ENCODE measurements around the gene NMRK1.

The NMRK1 gene

DNA sequence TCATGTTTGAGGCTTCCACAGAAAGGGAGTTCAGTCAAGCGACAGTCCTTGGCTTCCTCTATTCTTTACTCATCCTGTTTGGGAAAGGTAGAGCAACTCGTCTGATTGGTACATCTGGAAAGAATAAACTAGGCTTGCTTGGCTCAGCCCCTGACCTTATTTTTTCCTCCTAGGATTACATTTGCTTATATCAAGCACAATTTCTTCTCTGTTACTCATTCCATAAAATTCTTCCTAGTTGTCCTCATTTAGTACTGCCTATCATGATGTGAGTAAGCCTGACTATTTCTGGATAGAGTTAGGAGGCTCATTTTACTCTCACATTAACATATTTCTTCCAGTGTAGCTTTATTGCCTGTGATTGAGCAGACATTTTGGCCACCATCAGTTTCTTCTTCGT is 48.9 kb downstream of the NMRK1 start:
- Histone ChIP-seq H3K27me3 (replicated peaks; ENCODE audit: control insufficient read depth, insufficient read depth, low read length, poor library complexity, severe bottlenecking) (no peaks in the 10 kb centered on the region), H3K36me3 (ENCODE audit: control insufficient read depth, insufficient read depth, low read length) (no peaks in the 10 kb centered on the region), H3K27ac (ENCODE audit: insufficient read depth, low read length, poor library complexity, severe bottlenecking) (no peak overlapping the region), H3K4me3 (ENCODE audit: insufficient read depth, low read depth, low read length, poor library complexity, severe bottlenecking) (no peak overlapping the region), H3K4me1 (ENCODE audit: control insufficient read depth, insufficient read depth, low read length, poor library complexity, severe bottlenecking) (no peaks in the 10 kb centered on the region), H3K9me3 (ENCODE audit: control insufficient read depth, low read length) (no peaks in the 10 kb centered on the region)
- no peak for DNase-seq

DNA sequence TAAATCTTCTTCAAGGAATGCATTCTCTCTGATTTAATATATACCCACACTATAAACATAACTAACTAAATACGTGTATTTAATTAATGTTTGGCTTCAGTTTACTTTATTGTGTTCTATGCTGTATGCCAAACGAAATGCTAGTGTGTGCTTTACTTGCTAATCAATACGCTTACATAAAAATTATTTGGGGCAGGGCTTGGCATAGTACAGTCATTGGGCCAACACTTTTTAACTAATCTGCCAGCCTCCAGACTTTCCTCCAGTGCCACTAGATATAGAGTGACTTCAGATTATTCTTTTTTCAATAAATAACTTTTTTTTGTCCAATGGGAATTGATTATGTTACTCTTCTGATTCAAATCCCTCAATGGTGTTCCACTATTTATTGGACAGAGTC is 51.2 kb downstream of the NMRK1 start:
- Histone ChIP-seq H3K9me3 (ENCODE audit: control insufficient read depth, low read length) (no peaks in the 10 kb centered on the region), H3K36me3 (ENCODE audit: control insufficient read depth, insufficient read depth, low read length) (no peaks in the 10 kb centered on the region), H3K27ac (ENCODE audit: insufficient read depth, low read length, poor library complexity, severe bottlenecking) (no peak overlapping the region), H3K4me3 (ENCODE audit: insufficient read depth, low read depth, low read length, poor library complexity, severe bottlenecking) (no peak overlapping the region), H3K4me1 (ENCODE audit: control insufficient read depth, insufficient read depth, low read length, poor library complexity, severe bottlenecking) (no peaks in the 10 kb centered on the region), H3K27me3 (replicated peaks; ENCODE audit: control insufficient read depth, insufficient read depth, low read length, poor library complexity, severe bottlenecking) (no peaks in the 10 kb centered on the region)
- no peak for DNase-seq

DNA sequence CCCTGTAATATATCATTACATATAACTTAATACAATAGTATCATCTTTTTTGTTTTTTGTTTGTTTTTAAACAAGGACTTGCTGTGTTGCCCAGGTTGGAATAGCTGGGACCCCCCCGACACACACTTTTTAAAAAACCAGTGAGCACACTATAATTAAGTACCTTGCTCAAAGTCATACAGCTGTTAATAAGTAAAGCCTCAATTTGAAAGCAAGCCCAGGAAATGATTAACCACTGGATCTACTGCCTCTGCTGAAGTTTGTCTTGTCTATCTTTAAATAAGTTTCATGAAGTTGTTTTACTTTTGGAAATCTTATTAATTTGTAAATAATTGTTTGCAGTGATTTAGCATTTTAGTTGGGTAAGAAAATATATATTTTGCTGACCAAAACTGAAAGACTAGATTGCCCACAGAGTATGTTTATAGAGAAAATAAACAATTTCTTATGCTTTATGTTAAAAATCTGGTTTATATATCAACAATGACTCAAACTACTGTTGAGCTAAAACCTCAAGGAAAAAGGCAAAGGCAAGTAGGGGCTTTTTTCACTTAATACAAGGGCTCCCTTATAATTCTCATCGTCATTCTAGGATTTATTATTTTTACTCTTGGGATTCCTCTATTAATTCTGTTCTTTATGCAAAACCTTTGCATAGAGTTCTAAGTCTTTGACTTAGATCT is 54.0 kb downstream of the NMRK1 start:
- Histone ChIP-seq H3K4me1 (ENCODE audit: control insufficient read depth, insufficient read depth, low read length, poor library complexity, severe bottlenecking) (peaks cover under 1% of the 10 kb centered on the region), H3K9me3 (ENCODE audit: control insufficient read depth, low read length) (no peaks in the 10 kb centered on the region), H3K36me3 (ENCODE audit: control insufficient read depth, insufficient read depth, low read length) (no peaks in the 10 kb centered on the region), H3K27me3 (replicated peaks; ENCODE audit: control insufficient read depth, insufficient read depth, low read length, poor library complexity, severe bottlenecking) (no peaks in the 10 kb centered on the region), H3K27ac (ENCODE audit: insufficient read depth, low read length, poor library complexity, severe bottlenecking) (no peak overlapping the region), H3K4me3 (ENCODE audit: insufficient read depth, low read depth, low read length, poor library complexity, severe bottlenecking) (no peak overlapping the region)
- no peak for DNase-seq

DNA sequence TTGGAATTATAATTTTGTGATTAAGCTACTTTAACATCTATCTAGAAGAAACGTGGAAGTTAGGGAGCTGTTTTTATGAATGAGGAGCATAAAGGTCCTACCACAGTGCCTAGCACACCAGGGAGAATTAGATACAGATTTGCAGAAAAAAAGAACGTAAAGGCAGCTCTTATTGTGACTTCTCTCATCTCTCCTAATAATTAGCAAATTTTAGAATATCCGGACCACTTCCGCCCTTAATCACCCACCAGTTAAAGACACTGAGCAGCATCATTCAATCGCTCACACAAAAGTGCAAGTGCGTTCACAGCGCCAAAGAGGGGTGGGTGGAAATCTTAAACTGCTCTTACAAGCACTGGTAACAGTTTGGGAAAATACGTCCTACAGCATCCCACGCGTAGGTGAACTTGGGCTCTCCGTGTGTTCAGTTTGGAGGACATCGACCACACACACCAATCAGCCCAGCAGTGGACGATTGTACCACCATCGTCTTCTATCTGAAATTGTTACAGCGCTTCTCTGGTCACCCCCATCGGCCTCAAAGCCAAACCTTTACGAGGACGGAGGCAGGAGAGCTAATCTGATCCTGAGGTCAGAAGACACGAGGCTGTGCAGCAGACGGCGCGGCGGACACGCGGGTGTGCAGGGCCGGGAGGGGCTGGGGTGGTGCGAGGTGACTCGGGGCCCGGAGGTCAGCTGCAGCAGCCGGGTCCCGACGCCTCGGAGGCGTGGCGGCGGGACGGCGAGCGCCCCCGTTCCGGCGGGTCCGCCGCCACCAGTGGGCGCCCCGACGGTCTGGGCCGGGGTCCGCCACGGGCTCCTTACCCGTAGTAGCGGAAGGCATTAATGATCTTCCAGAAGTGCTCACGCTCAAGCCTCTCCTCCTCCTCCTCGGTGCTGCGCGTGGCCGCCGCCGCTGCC is 60.5 kb downstream of the NMRK1 start:
- no peaks in the 10 kb centered on the region for H3K36me3 ChIP-seq (ENCODE audit: control insufficient read depth, insufficient read depth, low read length)
- peak overlapping the region; percentile 73 for H3K4me3 ChIP-seq (ENCODE audit: insufficient read depth, low read depth, low read length, poor library complexity, severe bottlenecking)

DNA sequence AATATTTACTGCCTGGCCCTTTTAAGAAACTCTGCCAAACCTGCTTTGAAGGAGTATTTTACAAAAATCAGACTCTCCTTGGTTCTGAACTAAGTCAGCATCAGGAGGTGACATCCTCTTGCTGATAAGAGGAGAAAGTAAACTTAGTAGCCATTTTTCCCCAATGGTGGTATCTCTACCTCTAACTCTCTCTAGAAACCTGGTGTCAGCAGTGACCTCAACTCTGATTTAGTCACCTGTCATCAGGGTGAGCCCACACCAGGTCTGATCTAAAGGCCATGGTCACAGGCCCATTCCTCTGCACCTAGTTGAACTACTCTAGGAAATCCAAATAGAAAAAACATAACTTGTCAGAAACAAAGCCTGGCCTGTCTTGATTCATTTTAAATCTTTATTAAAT is 64.1 kb downstream of the NMRK1 start:
- no peaks in the 10 kb centered on the region for H3K36me3 ChIP-seq (ENCODE audit: control insufficient read depth, insufficient read depth, low read length)
- no peak for DNase-seq
- H3K4me1 ChIP-seq (ENCODE audit: control insufficient read depth, insufficient read depth, low read length, poor library complexity, severe bottlenecking): peaks cover 22% of the 10 kb centered on the region
- no peaks in the 10 kb centered on the region for H3K9me3 ChIP-seq (ENCODE audit: control insufficient read depth, low read length)
- no peak overlapping the region for H3K27ac ChIP-seq (ENCODE audit: insufficient read depth, low read length, poor library complexity, severe bottlenecking)
- no peaks in the 10 kb centered on the region for H3K27me3 ChIP-seq (replicated peaks; ENCODE audit: control insufficient read depth, insufficient read depth, low read length, poor library complexity, severe bottlenecking)
- no peak overlapping the region for H3K4me3 ChIP-seq (ENCODE audit: insufficient read depth, low read depth, low read length, poor library complexity, severe bottlenecking)

More for the DNA sequence above, 60.5 kb downstream of the NMRK1 start:
- peak; percentile 12 to 37 (median 22) for DNase-seq
- peaks cover 19% of the 10 kb centered on the region for H3K4me1 ChIP-seq (ENCODE audit: control insufficient read depth, insufficient read depth, low read length, poor library complexity, severe bottlenecking)
- no peaks in the 10 kb centered on the region for H3K9me3 ChIP-seq (ENCODE audit: control insufficient read depth, low read length)
- peak overlapping the region; percentile 82 for H3K27ac ChIP-seq (ENCODE audit: insufficient read depth, low read length, poor library complexity, severe bottlenecking)
- H3K27me3 ChIP-seq (replicated peaks; ENCODE audit: control insufficient read depth, insufficient read depth, low read length, poor library complexity, severe bottlenecking): no peaks in the 10 kb centered on the region

DNA sequence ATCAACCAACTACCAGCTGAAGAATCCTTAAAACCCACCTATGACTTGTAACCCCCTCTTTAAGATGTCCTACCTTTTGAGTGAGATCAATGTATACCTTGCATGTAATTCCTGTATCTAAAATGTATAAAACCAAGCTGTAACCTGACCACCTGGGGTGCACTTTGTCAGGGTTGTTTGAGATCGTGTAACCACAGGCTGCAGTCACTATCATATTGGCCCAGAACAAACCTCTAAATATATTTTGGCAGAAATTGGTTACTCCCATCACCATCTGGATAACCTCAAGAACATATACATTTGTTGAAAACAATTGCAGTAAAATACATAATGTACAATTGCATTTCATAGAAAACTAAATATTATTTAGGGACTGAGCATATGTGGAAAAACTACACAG is 68.3 kb downstream of the NMRK1 start:
- H3K4me1 ChIP-seq (ENCODE audit: control insufficient read depth, insufficient read depth, low read length, poor library complexity, severe bottlenecking): peaks cover 5% of the 10 kb centered on the region
- H3K27me3 ChIP-seq (replicated peaks; ENCODE audit: control insufficient read depth, insufficient read depth, low read length, poor library complexity, severe bottlenecking): no peaks in the 10 kb centered on the region
- H3K9me3 ChIP-seq (ENCODE audit: control insufficient read depth, low read length): no peaks in the 10 kb centered on the region
- no peak for DNase-seq
- H3K27ac ChIP-seq (ENCODE audit: insufficient read depth, low read length, poor library complexity, severe bottlenecking): no peak overlapping the region
- H3K36me3 ChIP-seq (ENCODE audit: control insufficient read depth, insufficient read depth, low read length): peaks cover 3% of the 10 kb centered on the region
- no peak overlapping the region for H3K4me3 ChIP-seq (ENCODE audit: insufficient read depth, low read depth, low read length, poor library complexity, severe bottlenecking)

DNA sequence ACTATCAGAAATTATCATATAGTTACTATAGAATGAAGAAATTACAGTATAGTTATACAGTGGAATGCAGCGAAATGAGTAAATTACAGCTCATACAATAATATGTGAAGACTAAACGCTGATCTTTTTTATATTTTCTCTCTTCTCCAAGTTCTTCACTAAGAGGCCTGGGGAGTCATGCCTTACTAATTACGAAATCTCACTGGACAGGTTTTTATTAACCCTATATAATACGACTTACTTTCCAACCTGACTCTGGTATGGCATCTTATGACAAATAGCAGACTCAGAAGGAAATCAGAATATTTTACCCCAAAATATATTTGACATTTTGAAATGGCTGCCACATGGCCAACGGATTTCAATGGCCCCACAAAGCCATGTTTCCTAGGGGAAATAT is 68.9 kb downstream of the NMRK1 start:
- Histone ChIP-seq H3K4me1 (ENCODE audit: control insufficient read depth, insufficient read depth, low read length, poor library complexity, severe bottlenecking) (peaks cover 5% of the 10 kb centered on the region), H3K36me3 (ENCODE audit: control insufficient read depth, insufficient read depth, low read length) (peaks cover 3% of the 10 kb centered on the region), H3K27ac (ENCODE audit: insufficient read depth, low read length, poor library complexity, severe bottlenecking) (no peak overlapping the region), H3K4me3 (ENCODE audit: insufficient read depth, low read depth, low read length, poor library complexity, severe bottlenecking) (no peak overlapping the region), H3K27me3 (replicated peaks; ENCODE audit: control insufficient read depth, insufficient read depth, low read length, poor library complexity, severe bottlenecking) (no peaks in the 10 kb centered on the region), H3K9me3 (ENCODE audit: control insufficient read depth, low read length) (no peaks in the 10 kb centered on the region)
- DNase-seq: no peak

DNA sequence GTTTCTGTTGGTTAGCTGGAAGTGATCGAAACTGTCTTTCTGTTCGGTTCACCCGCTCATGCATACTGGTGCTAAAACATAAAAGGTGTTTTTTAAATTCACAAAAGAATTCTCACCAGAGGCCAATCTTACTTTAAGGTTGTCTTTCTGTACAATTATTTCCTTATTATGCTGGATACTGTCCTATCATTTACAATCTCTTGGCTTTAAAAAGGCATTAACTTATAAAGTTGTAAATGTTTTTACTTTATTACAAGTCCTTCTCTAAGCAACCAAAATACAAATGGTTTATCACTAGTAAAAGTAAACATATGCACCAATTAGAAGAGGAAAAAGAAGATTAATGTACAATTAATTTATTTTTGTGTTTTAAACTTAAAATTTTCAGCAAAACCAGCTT is 70.6 kb downstream of the NMRK1 start:
- H3K36me3 ChIP-seq (ENCODE audit: control insufficient read depth, insufficient read depth, low read length): peaks cover 3% of the 10 kb centered on the region
- peaks cover 5% of the 10 kb centered on the region for H3K4me1 ChIP-seq (ENCODE audit: control insufficient read depth, insufficient read depth, low read length, poor library complexity, severe bottlenecking)
- no peak overlapping the region for H3K27ac ChIP-seq (ENCODE audit: insufficient read depth, low read length, poor library complexity, severe bottlenecking)
- no peaks in the 10 kb centered on the region for H3K27me3 ChIP-seq (replicated peaks; ENCODE audit: control insufficient read depth, insufficient read depth, low read length, poor library complexity, severe bottlenecking)
- DNase-seq: no peak
- H3K9me3 ChIP-seq (ENCODE audit: control insufficient read depth, low read length): no peaks in the 10 kb centered on the region
- no peak overlapping the region for H3K4me3 ChIP-seq (ENCODE audit: insufficient read depth, low read depth, low read length, poor library complexity, severe bottlenecking)

DNA sequence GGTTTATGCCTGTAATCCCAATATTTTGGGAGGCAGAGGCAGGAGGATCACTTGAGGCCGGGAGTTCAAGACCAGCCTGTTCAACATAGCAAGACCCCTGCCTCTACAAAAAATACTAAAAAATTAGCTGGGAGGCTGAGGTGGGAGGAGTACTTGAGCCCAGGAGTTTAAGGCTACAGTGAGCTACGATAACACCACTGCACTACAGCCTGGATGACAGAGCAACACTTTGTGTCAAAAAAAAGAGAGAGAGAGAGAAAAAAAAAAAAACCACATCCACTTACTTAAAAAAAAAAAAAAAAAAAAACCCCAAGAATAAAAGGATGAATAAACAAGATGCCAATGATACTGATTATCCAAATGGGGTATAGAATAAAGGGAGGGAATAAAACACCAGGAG is 74.2 kb downstream of the NMRK1 start:
- no peak overlapping the region for H3K27ac ChIP-seq (ENCODE audit: insufficient read depth, low read length, poor library complexity, severe bottlenecking)
- peaks cover 9% of the 10 kb centered on the region for H3K36me3 ChIP-seq (ENCODE audit: control insufficient read depth, insufficient read depth, low read length)
- H3K4me1 ChIP-seq (ENCODE audit: control insufficient read depth, insufficient read depth, low read length, poor library complexity, severe bottlenecking): peaks cover 9% of the 10 kb centered on the region
- DNase-seq: no peak
- H3K4me3 ChIP-seq (ENCODE audit: insufficient read depth, low read depth, low read length, poor library complexity, severe bottlenecking): no peak overlapping the region
- no peaks in the 10 kb centered on the region for H3K27me3 ChIP-seq (replicated peaks; ENCODE audit: control insufficient read depth, insufficient read depth, low read length, poor library complexity, severe bottlenecking)
- H3K9me3 ChIP-seq (ENCODE audit: control insufficient read depth, low read length): no peaks in the 10 kb centered on the region

Measured in effector memory CD4-positive, alpha-beta T cell (primary cell).